NCI-H748 treated with DMSO at 0.1 percent for 48 hours (cell line): ENCODE data around the gene ITGB4.

Source experiments
- DNase-seq: peaks from one replicate; lab custom pipeline; 2025; lab: John Stamatoyannopoulos, UW

ITGB4 gene

DNA sequence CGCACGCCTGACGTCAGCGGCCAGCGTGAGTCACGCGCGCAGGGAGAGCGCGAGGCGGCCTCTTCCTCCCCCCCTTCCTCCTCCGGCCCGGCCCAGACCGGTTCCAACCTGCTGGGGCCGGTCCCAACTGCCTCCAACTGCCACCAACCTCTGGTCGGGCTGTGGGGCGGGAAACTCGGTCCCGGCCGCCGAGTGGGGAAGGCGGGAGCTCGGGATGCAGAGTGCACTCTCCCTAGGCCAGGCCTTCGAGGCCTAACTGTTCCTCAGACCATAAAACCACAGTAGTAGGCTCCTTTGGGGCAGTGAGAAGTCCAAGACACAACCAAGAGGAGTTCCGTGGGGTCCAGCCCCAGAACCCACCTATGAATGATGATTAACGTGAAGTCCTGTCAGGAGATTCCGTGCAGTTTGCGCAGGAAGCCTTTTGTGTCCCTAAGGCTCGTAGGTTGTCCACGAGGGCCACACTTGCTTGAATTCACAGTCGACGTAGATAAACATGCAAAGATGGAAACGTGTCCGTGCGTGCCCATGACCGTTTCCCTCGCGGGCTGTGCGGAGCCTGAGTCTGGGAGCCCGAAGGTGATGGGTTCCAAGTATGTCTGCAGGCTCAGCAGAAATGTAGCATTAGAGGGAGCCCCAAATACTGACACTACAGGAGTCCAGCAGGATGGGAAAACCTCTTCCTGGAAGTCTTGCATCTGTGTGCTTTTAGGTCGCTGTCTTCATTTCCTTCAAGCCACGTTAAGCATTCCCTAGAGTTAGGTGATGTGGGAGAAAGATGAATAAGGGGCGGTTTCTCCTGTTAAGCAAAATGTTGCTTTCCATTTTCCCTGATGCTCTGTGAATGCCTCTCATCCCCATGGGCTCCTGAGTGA lies 64.0 kb downstream of the ITGB4 start:
- peak; percentile 66 for DNase-seq

DNA sequence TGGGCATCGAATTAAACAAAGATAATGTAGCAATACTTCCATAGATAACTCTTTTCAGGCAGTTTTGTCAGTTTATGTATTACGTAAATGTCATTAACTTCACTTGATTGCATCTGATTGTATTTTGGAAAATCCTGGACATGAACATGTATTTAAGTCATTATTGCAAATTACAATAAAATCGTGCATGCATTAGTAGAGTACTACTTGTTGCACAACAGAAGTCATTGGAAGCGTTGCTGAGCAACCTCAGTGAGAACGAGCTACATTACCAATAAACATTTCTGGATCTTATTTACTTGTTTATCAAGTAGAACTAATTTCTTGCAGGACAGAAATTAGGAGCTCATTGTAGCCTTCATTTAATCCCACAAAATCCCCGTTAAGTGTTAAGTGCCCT lies 70.0 kb downstream of the ITGB4 start:
- DNase-seq = no peak

DNA sequence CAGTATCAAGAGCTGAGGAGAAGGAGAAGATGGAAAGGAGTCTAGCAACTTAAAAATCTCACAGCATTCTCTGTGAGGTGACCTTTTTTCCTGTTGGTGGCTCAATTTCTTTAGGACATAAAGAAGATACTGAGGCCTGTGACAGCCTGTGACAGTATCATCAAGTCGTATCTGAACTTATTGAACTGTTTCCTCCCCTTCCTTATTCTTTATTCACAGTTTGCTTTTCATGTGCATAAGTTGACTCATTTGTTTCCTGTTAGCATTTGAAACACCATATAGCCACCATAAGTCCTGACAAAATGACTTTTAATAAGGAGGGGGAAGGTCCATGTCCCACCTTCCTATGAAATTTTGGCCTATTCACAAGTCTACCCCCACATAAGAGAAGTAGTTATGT lies 72.2 kb downstream of the ITGB4 start:
- DNase-seq = no peak

DNA sequence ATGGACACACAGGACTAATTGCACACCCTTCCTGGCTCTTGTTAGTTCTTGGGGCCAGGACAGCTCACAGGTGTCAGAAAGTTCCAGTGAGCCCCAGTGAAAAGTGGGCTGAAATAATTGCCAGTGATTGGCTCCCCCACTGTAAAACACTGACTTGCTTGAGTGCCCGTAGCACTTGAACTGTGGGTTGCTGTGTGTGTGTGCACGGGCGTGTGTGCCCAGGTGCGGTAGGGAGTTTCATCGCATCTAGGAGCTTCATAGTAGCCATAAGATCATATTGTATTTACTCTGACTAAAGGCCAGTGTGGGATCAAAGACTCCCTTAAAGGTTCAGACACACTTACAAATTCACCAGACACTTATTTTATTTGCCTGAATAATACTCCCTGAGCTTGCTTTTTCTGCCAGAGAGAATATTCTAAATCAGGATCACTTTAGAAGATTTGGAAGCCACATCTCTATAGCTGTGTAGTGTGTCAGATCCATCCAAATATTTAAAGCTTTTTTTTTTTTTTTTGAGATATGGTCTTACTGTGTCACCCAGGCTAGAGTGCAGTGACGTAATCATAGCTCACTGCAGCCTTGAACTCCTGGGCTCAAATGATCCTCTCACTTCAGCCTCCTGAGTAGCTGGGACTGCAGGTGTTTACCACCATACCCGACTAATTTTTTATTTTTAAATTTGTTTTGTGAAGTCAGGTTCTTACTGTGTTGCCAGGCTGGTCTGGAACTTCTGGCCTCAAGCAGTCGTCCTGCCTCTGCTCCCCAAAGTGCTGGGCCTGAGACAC lies 74.8 kb downstream of the ITGB4 start:
- DNase-seq = no peak

DNA sequence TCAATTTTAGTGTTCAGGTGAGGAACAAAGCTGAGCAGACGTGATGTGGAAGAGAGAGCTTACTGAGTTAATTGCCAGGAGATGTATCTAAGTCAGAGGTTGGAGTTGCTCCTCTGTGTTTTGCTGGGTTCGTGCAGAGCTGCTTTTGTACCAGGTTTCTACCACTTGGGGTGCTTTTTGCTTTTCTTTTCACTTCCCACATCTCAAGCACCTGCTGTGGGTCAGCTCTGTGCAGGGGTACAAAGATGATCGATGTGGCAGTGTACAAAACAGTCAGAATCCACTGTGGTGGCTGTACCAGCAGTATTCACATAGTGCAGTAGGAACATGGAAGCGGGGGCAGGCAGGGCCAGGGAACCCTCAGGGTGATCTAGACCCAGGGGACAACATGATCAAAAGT lies 78.1 kb downstream of the ITGB4 start:
- no peak for DNase-seq

DNA sequence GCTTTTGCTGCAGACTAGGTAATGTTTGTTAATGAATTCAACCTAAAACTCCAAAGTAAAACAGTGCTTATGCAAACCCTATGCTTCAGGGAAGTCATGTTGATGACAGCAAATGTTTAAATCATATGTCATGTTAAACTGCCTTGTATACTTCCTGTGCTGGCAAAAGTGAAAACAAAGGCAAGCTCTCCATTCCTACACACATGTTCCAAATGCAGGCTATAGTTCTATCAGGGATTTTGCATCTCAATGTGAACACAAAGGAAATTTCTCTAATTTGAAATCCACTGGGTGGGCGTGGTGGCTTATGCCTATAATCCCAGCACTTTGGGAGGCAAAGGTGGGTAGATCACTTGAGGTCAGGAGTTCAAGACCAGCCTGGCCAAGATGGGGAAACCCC lies 82.6 kb downstream of the ITGB4 start:
- no peak for DNase-seq

DNA sequence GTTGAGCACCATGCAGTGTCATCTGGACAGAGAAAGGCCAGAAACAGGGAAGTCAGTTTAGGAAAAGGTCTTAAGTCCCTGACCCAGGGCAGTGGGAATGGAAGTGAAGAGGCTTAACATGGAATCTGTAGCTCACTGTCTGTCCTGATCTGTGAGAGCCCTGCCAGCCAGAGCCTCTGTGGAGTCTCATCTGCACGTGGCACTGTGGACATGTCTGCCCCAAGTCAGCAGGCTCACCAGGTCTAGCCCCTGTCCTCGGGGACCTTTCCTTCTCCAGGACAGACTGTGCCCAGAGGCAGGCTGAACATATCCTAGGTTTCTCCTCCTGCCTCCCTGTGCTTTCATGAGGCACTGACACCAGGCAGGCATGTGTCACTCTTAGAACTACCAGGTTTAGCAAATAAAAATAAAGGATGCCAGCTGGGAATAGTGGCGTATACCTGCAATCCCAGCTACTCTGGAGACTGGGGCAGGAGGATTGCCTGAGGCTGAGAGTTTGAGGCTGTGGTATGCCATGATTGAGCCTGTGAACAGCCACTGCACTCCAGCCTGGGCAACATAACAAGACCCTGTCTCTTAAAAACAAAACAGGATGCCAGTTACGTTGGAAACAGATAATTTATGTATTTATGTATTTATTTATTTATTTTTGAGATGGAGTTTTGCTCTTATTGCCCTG lies 85.7 kb downstream of the ITGB4 start:
- no peak for DNase-seq
